Neural cell (in vitro differentiated cells): Measurements from ENCODE around the gene LUZP1.

Experiments used
- EZH2 ChIP-seq: fragments of 200-600, 300-800 bp; shearing (Covaris generic), sonication (generic); IDR thresholded peaks from 2 replicates; pipeline ENCODE4 v1.6.1; 2014; ENCODE audit warnings: antibody characterized with exemption, low read length, borderline replicate concordance, mild to moderate bottlenecking; ENCODE audit not compliant: insufficient read depth, poor library complexity, severe bottlenecking
- MXI1 ChIP-seq: fragments of 450-650 bp; conservative IDR thresholded peaks from 2 replicates; pipeline ENCODE4 v1.6.1; 2014; ENCODE audit warnings: antibody characterized with exemption, mild to moderate bottlenecking; ENCODE audit not compliant: poor library complexity, severe bottlenecking
- TF ChIP-seq, protein P1 (sequence below): fragments of 450-650 bp; IDR thresholded peaks from 2 replicates; pipeline ENCODE4 v1.5.1; 2014; ENCODE audit warnings: antibody characterized with exemption, mild to moderate bottlenecking, moderate library complexity; ENCODE audit not compliant: poor library complexity, severe bottlenecking

DNA sequence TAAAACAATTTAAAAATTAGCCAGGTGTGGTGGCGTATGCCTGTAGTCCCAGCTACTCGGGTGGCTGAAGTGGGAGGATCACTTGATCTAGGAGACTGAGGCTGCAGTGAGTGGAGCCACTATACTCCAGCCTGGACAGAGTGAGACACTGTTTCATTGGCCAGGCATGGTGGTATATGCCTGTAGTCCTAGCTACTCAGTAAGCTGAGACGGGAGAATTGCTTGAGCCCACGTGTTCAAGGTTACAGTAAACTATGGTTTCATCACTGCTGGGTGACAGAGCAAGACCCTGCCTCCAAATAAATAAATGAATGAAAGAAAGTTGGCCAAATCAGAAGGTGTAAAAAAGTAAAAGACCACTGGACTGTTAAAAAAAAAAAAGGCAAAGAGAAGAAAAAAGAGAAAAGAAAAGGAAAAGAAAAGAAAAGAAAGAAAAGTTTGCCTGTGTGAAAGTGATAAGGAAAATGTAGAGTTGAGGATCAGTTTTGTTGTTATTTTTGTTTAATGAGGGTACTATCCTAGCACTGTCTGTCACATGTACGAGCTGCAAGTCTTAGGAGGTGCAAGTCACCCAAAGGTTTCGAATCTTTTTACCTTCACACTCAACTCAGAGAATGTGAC lies 52.3 kb downstream of the LUZP1 start:
- TF ChIP-seq, protein P1, sequence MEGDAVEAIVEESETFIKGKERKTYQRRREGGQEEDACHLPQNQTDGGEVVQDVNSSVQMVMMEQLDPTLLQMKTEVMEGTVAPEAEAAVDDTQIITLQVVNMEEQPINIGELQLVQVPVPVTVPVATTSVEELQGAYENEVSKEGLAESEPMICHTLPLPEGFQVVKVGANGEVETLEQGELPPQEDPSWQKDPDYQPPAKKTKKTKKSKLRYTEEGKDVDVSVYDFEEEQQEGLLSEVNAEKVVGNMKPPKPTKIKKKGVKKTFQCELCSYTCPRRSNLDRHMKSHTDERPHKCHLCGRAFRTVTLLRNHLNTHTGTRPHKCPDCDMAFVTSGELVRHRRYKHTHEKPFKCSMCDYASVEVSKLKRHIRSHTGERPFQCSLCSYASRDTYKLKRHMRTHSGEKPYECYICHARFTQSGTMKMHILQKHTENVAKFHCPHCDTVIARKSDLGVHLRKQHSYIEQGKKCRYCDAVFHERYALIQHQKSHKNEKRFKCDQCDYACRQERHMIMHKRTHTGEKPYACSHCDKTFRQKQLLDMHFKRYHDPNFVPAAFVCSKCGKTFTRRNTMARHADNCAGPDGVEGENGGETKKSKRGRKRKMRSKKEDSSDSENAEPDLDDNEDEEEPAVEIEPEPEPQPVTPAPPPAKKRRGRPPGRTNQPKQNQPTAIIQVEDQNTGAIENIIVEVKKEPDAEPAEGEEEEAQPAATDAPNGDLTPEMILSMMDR: no peak
- TF ChIP-seq MXI1 (no peak), EZH2 (no peak)
